Loucy (cell line): ENCODE data around the gene SLC10A7.

Experiments used
- H2AFZ ChIP-seq: fragments of 200-600 bp; sonication (generic); 2 replicates; pipeline ENCODE4 v1.6.0; 2016; ENCODE audit warnings: antibody characterized with exemption, mild to moderate bottlenecking, low read length, moderate library complexity
- H3F3A ChIP-seq: fragments of 200-600 bp; 2 replicates; pipeline ENCODE4 v1.6.0; 2016; ENCODE audit warnings: antibody characterized with exemption, low read depth, mild to moderate bottlenecking
- H3K27me3 ChIP-seq: fragments of 200-600 bp; sonication (generic); 2 replicates; pipeline ENCODE4 v1.6.1; 2014; ENCODE audit warnings: low read length, mild to moderate bottlenecking; ENCODE audit not compliant: insufficient read depth, poor library complexity, severe bottlenecking
- H3K36me3 ChIP-seq: fragments of 200-600 bp; sonication (generic); 2 replicates; pipeline ENCODE4 v1.6.1; 2016; ENCODE audit warnings: low read length; ENCODE audit not compliant: insufficient read depth
- H3K4me1 ChIP-seq: fragments of 200-600 bp; sonication (generic); 2 replicates; pipeline ENCODE4 v1.5.1; 2014; ENCODE audit warnings: low read length, mild to moderate bottlenecking; ENCODE audit not compliant: insufficient read depth, poor library complexity, severe bottlenecking
- H3K4me2 ChIP-seq: fragments of 200-600 bp; sonication (generic); 2 replicates; pipeline ENCODE4 v1.6.0; 2014; ENCODE audit warnings: antibody characterized with exemption, low read length, low read depth, mild to moderate bottlenecking; ENCODE audit not compliant: poor library complexity, severe bottlenecking
- H3K4me3 ChIP-seq: fragments of 200-600 bp; sonication (generic); 2 replicates; pipeline ENCODE4 v1.5.1; 2014; ENCODE audit warnings: low read length, mild to moderate bottlenecking, mixed read lengths; ENCODE audit not compliant: poor library complexity, severe bottlenecking
- H3K79me2 ChIP-seq: fragments of 200-600 bp; sonication (generic); 2 replicates; pipeline ENCODE4 v1.6.1; 2014; ENCODE audit warnings: low read length; ENCODE audit not compliant: insufficient read depth
- H3K9ac ChIP-seq: fragments of 200-600 bp; sonication (generic); 2 replicates; pipeline ENCODE4 v1.6.0; 2014; ENCODE audit warnings: mild to moderate bottlenecking, low read depth, low read length, moderate library complexity; ENCODE audit not compliant: poor library complexity, severe bottlenecking
- H3K9me2 ChIP-seq: fragments of 200-600 bp; sonication (generic); replicated peaks from 2 replicates; pipeline ENCODE4 v1.6.1; 2016; ENCODE audit warnings: low read depth, low read length, mixed read lengths
- H3K9me3 ChIP-seq: fragments of 200-600 bp; sonication (generic); 2 replicates; pipeline ENCODE4 v1.6.1; 2014; ENCODE audit warnings: mild to moderate bottlenecking, antibody characterized with exemption, low read length, low read depth; ENCODE audit not compliant: insufficient read depth
- H4K20me1 ChIP-seq: fragments of 200-600 bp; sonication (generic); 2 replicates; pipeline ENCODE4 v1.6.0; 2014; ENCODE audit warnings: antibody characterized with exemption, low read length, mild to moderate bottlenecking; ENCODE audit not compliant: insufficient read depth, poor library complexity, severe bottlenecking
- EZH2phosphoT487 ChIP-seq: fragments of 200-600 bp; IDR thresholded peaks from 2 replicates; pipeline ENCODE4 v1.6.1; 2018; ENCODE audit warnings: antibody characterized with exemption, mild to moderate bottlenecking, moderate library complexity, borderline replicate concordance
- TF ChIP-seq, protein P1 (sequence below): fragments of 200-600 bp; sonication (generic); conservative IDR thresholded peaks from 2 replicates; pipeline ENCODE4 v1.5.1; 2014; ENCODE audit warnings: mild to moderate bottlenecking, antibody characterized with exemption, low read length

SLC10A7 gene

DNA sequence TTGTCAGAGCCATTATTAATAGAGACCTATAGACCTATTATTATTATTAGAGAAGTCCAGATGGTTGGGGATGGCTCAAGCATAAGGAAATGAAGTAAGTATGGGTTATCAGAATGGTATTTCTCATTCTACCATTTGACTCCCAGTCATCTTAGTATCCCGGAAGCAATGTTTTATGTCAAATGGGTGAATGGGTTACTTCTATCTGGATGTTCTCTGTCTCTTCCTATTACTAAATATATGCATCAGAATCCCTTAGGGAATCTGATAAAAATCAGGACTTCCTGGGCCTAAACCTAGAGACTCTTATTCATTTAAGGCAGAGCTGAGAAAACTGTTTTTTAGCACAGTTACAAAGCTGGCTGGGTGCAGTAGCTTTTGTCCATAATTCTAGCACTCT, 149.9 kb downstream of the SLC10A7 start:
- Histone ChIP-seq H3K27me3 (no peaks in the 10 kb centered on the region), H3K4me3 (no peak overlapping the region), H4K20me1 (no peaks in the 10 kb centered on the region), H3K79me2 (no peaks in the 10 kb centered on the region), H3K9me3 (no peaks in the 10 kb centered on the region), H3K4me2 (no peak overlapping the region), H3K4me1 (peaks cover 11% of the 10 kb centered on the region), H3K36me3 (no peaks in the 10 kb centered on the region), H3K9me2 (no peaks in the 10 kb centered on the region), H3K9ac (no peak overlapping the region), H3F3A (no peaks in the 10 kb centered on the region), H2AFZ (no peak overlapping the region)
- TF ChIP-seq, protein P1, sequence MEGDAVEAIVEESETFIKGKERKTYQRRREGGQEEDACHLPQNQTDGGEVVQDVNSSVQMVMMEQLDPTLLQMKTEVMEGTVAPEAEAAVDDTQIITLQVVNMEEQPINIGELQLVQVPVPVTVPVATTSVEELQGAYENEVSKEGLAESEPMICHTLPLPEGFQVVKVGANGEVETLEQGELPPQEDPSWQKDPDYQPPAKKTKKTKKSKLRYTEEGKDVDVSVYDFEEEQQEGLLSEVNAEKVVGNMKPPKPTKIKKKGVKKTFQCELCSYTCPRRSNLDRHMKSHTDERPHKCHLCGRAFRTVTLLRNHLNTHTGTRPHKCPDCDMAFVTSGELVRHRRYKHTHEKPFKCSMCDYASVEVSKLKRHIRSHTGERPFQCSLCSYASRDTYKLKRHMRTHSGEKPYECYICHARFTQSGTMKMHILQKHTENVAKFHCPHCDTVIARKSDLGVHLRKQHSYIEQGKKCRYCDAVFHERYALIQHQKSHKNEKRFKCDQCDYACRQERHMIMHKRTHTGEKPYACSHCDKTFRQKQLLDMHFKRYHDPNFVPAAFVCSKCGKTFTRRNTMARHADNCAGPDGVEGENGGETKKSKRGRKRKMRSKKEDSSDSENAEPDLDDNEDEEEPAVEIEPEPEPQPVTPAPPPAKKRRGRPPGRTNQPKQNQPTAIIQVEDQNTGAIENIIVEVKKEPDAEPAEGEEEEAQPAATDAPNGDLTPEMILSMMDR = no peak
- TF ChIP-seq EZH2phosphoT487 = no peak

DNA sequence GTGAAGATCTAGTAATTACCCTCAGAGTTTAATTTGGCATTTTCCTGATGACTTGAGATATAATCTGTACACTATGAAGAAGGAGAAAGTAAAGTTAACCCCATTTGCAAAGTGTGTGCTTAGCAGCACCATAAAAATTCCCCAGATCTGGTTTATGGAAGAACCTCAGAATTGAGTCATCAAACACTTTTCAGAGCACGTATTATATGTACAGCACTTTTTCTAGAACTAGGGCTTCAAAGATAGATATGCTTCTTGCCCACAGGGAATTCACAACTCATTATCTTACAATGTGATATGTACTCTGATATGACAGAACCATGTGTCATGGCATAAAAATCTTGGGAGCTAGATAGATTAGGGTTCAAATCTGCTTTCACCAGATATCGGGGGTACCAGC, 150.9 kb downstream of the SLC10A7 start:
- H3K9ac ChIP-seq = no peak overlapping the region
- no peaks in the 10 kb centered on the region for H3K9me2 ChIP-seq
- H3K4me3 ChIP-seq = no peak overlapping the region
- TF ChIP-seq, protein P1 = no peak
- TF ChIP-seq EZH2phosphoT487 = no peak
- H3K36me3 ChIP-seq = no peaks in the 10 kb centered on the region
- no peaks in the 10 kb centered on the region for H3K79me2 ChIP-seq
- no peaks in the 10 kb centered on the region for H3F3A ChIP-seq
- no peak overlapping the region for H2AFZ ChIP-seq
- H3K9me3 ChIP-seq = no peaks in the 10 kb centered on the region
- H4K20me1 ChIP-seq = no peaks in the 10 kb centered on the region
- no peaks in the 10 kb centered on the region for H3K27me3 ChIP-seq
- H3K4me2 ChIP-seq = no peak overlapping the region
- H3K4me1 ChIP-seq = peaks cover 11% of the 10 kb centered on the region

DNA sequence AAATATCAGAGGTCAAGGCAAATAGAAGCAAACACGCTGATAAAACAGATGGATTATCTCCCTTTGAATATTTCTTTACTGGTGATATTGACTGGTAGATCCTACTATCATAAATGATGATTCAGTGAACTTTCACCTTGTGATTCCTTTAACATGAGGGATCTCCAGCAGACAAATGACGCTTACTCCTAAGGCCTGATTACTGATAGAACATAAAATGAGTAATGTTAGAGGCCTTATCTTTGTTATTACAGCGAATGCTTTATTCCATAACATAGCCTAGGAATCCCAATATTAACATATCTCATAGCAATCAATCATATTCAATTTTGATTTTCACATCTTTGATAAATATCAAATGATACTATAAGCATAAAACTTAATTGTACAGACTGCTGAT, 152.3 kb downstream of the SLC10A7 start:
- Histone ChIP-seq H3K27me3 (no peaks in the 10 kb centered on the region), H3K4me1 (peaks cover 11% of the 10 kb centered on the region), H3K4me2 (no peak overlapping the region), H3K9me3 (no peaks in the 10 kb centered on the region), H2AFZ (no peak overlapping the region), H3K9me2 (no peaks in the 10 kb centered on the region), H3K36me3 (no peaks in the 10 kb centered on the region), H3K9ac (no peak overlapping the region), H3F3A (no peaks in the 10 kb centered on the region), H3K4me3 (no peak overlapping the region), H3K79me2 (no peaks in the 10 kb centered on the region), H4K20me1 (no peaks in the 10 kb centered on the region)
- no peak for TF ChIP-seq EZH2phosphoT487
- TF ChIP-seq, protein P1 = no peak
